WTC11 (cell line): ENCODE results near the gene RNF167. TPM values are rescaled to one million over a fixed set of nuclear protein-coding genes. Genes with fewer than 3 reads are reported as not detected.
A peak's percentile ranks its signal among the peaks of the same experiment; 100 is the strongest.

Source experiments
- ATAC-seq: fragments of 200-7000 bp; cut with Tn5 transposase; 2 replicates; pipeline ENCODE4 v1.10.0; 2021; ENCODE audit warnings: mild to moderate bottlenecking, moderate library complexity
- CTCF ChIA-PET: fragments of 300-600 bp; sonication (Branson Sonifier 250); formaldehyde crosslinking; loops from one replicate; lab custom pipeline; 2021; ENCODE audit warnings: antibody characterized with exemption; lab: Charles Lee
- POLR2A ChIA-PET: fragments of 350-600 bp; sonication (Branson Sonifier 250); formaldehyde crosslinking; loops from one replicate; lab custom pipeline; 2021; ENCODE audit warnings: antibody characterized with exemption; lab: Charles Lee
- DNase-seq: peaks from one replicate; pipeline ENCODE4 v3.0.0; 2021; ENCODE audit warnings: low spot score
- H3K27ac Mint-ChIP-seq: 2 replicates; pipeline ENCODE4 v1.8.0; 2021; ENCODE audit warnings: mixed read lengths
- H3K27me3 Mint-ChIP-seq: 2 replicates; pipeline ENCODE4 v1.8.0; 2021; ENCODE audit warnings: low read depth, mild to moderate bottlenecking, moderate library complexity, mixed read lengths
- H3K36me3 Mint-ChIP-seq: 2 replicates; pipeline ENCODE4 v1.8.0; 2021; ENCODE audit warnings: mixed read lengths
- H3K4me1 Mint-ChIP-seq: 2 replicates; pipeline ENCODE4 v1.8.0; 2022; ENCODE audit warnings: mixed read lengths
- H3K4me3 Mint-ChIP-seq: 2 replicates; pipeline ENCODE4 v1.8.0; 2021; ENCODE audit warnings: mild to moderate bottlenecking, moderate library complexity, mixed read lengths
- H3K9me3 Mint-ChIP-seq: 2 replicates; pipeline ENCODE4 v1.8.0; 2021; ENCODE audit warnings: mixed read lengths
- EMX1 ChIP-seq: fragments of 250-450 bp; sonication (Bioruptor Pico); IDR thresholded peaks from 2 replicates; pipeline ENCODE4 v1.8.0; 2021; ENCODE audit warnings: mild to moderate bottlenecking
- ETV6 ChIP-seq: sonication (generic); formaldehyde crosslinking; IDR thresholded peaks from 2 replicates; pipeline ENCODE4 v1.8.1; 2022; ENCODE audit warnings: mild to moderate bottlenecking, missing genetic modification reagents
- GTF2I ChIP-seq: fragments of 250-450 bp; sonication (Bioruptor Pico); conservative IDR thresholded peaks from 2 replicates; pipeline ENCODE4 v1.4.0; 2021; ENCODE audit warnings: mild to moderate bottlenecking
- MYBL2 ChIP-seq: sonication (generic); formaldehyde crosslinking; IDR thresholded peaks from 2 replicates; pipeline ENCODE4 v1.8.1; 2023; ENCODE audit warnings: mild to moderate bottlenecking, moderate library complexity, missing genetic modification reagents
- NR3C1 ChIP-seq: sonication (generic); formaldehyde crosslinking; conservative IDR thresholded peaks from 2 replicates; pipeline ENCODE4 v1.8.1; 2023; ENCODE audit warnings: low read depth, mild to moderate bottlenecking, missing genetic modification reagents
- SMAD4 ChIP-seq: sonication (generic); formaldehyde crosslinking; IDR thresholded peaks from 2 replicates; pipeline ENCODE4 v1.8.0; 2022; ENCODE audit warnings: mild to moderate bottlenecking, missing genetic modification reagents
- TEAD1 ChIP-seq: sonication (generic); formaldehyde crosslinking; IDR thresholded peaks from 2 replicates; pipeline ENCODE4 v1.8.0; 2022; ENCODE audit warnings: mild to moderate bottlenecking, missing genetic modification reagents
- ZBTB21 ChIP-seq: sonication (generic); formaldehyde crosslinking; IDR thresholded peaks from 2 replicates; pipeline ENCODE4 v1.8.1; 2023; ENCODE audit warnings: mild to moderate bottlenecking, missing genetic modification reagents, borderline replicate concordance
- ZNF121 ChIP-seq: sonication (generic); formaldehyde crosslinking; IDR thresholded peaks from 2 replicates; pipeline ENCODE4 v1.8.0; 2023; ENCODE audit warnings: missing genetic modification reagents
- ZNF138 ChIP-seq: sonication (generic); formaldehyde crosslinking; conservative IDR thresholded peaks from 2 replicates; pipeline ENCODE4 v1.8.1; 2022; ENCODE audit warnings: mild to moderate bottlenecking, moderate library complexity, missing genetic modification reagents
- ZNF263 ChIP-seq: sonication (generic); formaldehyde crosslinking; IDR thresholded peaks from 2 replicates; pipeline ENCODE4 v1.8.1; 2022; ENCODE audit warnings: low read depth, mild to moderate bottlenecking, moderate library complexity, missing genetic modification reagents
- ZNF317 ChIP-seq: sonication (generic); formaldehyde crosslinking; IDR thresholded peaks from 2 replicates; pipeline ENCODE4 v1.8.1; 2023; ENCODE audit warnings: low read depth, mild to moderate bottlenecking, moderate library complexity, missing genetic modification reagents, borderline replicate concordance
- ZNF396 ChIP-seq: fragments of 250-450 bp; sonication (Bioruptor Pico); IDR thresholded peaks from 2 replicates; pipeline ENCODE4 v1.8.0; 2021; ENCODE audit warnings: mild to moderate bottlenecking, moderate library complexity, borderline replicate concordance
- ZNF423 ChIP-seq: fragments of 250-450 bp; sonication (Bioruptor Pico); IDR thresholded peaks from 2 replicates; pipeline ENCODE4 v2.1.2; 2022; ENCODE audit warnings: mild to moderate bottlenecking, moderate library complexity
- total RNA-seq: library from RNA; stranded (reverse); gene quantifications from 3 replicates; pipeline ENCODE4 v1.2.3, GENCODE V29; 2021
- TF ChIP-seq, protein P1 (sequence below): sonication (generic); formaldehyde crosslinking; IDR thresholded peaks from 2 replicates; pipeline ENCODE4 v1.8.1; 2023; ENCODE audit warnings: mild to moderate bottlenecking, missing genetic modification reagents, borderline replicate concordance
- TF ChIP-seq, protein P2 (sequence below): sonication (generic); formaldehyde crosslinking; IDR thresholded peaks from 2 replicates; pipeline ENCODE4 v1.8.1; 2022; ENCODE audit warnings: low read depth, mild to moderate bottlenecking, moderate library complexity, missing genetic modification reagents, borderline replicate concordance
- TF ChIP-seq, protein P3 (sequence below): sonication (generic); formaldehyde crosslinking; IDR thresholded peaks from 2 replicates; pipeline ENCODE4 v1.8.0; 2022; ENCODE audit warnings: mild to moderate bottlenecking, missing genetic modification reagents
- TF ChIP-seq, protein P4 (sequence below): fragments of 250-450 bp; sonication (Bioruptor Pico); IDR thresholded peaks from 2 replicates; pipeline ENCODE4 v1.8.0; 2021; ENCODE audit warnings: mild to moderate bottlenecking
- TF ChIP-seq, protein P5 (sequence below): sonication (generic); formaldehyde crosslinking; IDR thresholded peaks from 2 replicates; pipeline ENCODE4 v1.8.0; 2022; ENCODE audit warnings: mild to moderate bottlenecking, missing genetic modification reagents

The RNF167 gene
- total RNA-seq, 1 experiment from 2014 or later = 143 TPM

DNA sequence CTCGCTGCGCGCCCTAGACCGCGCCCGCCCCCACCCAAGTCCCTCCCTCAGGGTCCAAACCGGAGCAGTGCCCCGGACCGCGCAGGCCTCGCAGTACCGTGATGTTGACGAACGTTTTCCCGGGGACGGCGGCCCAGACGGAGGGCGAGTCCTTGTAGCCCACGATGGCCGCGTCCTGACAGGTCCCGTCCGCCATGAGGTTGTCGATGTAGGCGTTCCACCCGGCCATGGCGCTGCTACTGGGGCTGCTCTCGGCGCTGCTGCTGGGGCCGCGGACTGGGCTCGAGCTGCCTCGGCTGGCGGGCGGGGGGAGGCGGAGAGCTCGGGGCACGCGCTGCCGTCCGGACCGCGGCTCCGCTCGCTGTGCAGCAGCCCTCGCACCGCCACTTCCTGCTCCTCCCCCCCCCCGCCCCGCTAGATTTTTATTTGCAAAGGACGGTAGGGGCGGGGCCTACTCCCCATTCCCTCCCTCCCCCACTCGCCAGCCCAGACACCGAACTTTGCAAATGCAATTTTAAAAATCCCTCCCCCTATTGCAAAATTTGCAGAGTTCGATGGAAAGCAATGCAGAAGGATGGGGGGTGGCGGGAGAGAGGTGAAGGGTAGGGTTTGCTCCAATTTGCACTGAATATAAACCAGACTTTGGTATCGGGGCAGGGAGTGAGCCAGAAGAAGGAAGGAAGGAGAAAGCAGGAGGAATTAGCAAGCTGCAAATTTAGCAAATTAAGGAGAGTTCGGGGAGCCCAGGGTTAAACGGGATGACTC lies 8.3 kb downstream of the RNF167 start, which contains the start of gene PFN1 (continued):
- TF ChIP-seq, protein P1, sequence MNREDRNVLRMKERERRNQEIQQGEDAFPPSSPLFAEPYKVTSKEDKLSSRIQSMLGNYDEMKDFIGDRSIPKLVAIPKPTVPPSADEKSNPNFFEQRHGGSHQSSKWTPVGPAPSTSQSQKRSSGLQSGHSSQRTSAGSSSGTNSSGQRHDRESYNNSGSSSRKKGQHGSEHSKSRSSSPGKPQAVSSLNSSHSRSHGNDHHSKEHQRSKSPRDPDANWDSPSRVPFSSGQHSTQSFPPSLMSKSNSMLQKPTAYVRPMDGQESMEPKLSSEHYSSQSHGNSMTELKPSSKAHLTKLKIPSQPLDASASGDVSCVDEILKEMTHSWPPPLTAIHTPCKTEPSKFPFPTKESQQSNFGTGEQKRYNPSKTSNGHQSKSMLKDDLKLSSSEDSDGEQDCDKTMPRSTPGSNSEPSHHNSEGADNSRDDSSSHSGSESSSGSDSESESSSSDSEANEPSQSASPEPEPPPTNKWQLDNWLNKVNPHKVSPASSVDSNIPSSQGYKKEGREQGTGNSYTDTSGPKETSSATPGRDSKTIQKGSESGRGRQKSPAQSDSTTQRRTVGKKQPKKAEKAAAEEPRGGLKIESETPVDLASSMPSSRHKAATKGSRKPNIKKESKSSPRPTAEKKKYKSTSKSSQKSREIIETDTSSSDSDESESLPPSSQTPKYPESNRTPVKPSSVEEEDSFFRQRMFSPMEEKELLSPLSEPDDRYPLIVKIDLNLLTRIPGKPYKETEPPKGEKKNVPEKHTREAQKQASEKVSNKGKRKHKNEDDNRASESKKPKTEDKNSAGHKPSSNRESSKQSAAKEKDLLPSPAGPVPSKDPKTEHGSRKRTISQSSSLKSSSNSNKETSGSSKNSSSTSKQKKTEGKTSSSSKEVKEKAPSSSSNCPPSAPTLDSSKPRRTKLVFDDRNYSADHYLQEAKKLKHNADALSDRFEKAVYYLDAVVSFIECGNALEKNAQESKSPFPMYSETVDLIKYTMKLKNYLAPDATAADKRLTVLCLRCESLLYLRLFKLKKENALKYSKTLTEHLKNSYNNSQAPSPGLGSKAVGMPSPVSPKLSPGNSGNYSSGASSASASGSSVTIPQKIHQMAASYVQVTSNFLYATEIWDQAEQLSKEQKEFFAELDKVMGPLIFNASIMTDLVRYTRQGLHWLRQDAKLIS (CRISPR knock-in tag) = no peak
- TF ChIP-seq, protein P2, sequence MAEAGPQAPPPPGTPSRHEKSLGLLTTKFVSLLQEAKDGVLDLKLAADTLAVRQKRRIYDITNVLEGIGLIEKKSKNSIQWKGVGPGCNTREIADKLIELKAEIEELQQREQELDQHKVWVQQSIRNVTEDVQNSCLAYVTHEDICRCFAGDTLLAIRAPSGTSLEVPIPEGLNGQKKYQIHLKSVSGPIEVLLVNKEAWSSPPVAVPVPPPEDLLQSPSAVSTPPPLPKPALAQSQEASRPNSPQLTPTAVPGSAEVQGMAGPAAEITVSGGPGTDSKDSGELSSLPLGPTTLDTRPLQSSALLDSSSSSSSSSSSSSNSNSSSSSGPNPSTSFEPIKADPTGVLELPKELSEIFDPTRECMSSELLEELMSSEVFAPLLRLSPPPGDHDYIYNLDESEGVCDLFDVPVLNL (CRISPR knock-in tag) = peak; percentile 80; the same call in 1 of the 2 replicates
- TF ChIP-seq NR3C1 (CRISPR knock-in tag) (peak; percentile 71; the same call in 1 of the 2 replicates), ZNF423 (no peak), MYBL2 (peak; percentile 61; the same call in 1 of the 2 replicates), ZNF138 (no peak; the same call in 1 of the 2 replicates), ZNF263 (CRISPR knock-in tag) (no peak), ZNF317 (CRISPR knock-in tag) (0 out of 2 replicates have a peak, but pooled peaks have one; percentile 32), GTF2I (CRISPR knock-in tag) (no peak), ETV6 (peak; percentile 85; the same call in 1 of the 2 replicates), ZNF396 (CRISPR knock-in tag) (no peak), EMX1 (CRISPR knock-in tag) (no peak), SMAD4 (no peak), ZBTB21 (CRISPR knock-in tag) (0 out of 2 replicates have a peak, but pooled peaks have one; percentile 23)
- TF ChIP-seq, protein P3, sequence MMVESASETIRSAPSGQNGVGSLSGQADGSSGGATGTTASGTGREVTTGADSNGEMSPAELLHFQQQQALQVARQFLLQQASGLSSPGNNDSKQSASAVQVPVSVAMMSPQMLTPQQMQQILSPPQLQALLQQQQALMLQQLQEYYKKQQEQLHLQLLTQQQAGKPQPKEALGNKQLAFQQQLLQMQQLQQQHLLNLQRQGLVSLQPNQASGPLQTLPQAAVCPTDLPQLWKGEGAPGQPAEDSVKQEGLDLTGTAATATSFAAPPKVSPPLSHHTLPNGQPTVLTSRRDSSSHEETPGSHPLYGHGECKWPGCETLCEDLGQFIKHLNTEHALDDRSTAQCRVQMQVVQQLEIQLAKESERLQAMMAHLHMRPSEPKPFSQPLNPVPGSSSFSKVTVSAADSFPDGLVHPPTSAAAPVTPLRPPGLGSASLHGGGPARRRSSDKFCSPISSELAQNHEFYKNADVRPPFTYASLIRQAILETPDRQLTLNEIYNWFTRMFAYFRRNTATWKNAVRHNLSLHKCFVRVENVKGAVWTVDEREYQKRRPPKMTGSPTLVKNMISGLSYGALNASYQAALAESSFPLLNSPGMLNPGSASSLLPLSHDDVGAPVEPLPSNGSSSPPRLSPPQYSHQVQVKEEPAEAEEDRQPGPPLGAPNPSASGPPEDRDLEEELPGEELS (CRISPR knock-in tag) = peak; percentile 72
- TF ChIP-seq, protein P4, sequence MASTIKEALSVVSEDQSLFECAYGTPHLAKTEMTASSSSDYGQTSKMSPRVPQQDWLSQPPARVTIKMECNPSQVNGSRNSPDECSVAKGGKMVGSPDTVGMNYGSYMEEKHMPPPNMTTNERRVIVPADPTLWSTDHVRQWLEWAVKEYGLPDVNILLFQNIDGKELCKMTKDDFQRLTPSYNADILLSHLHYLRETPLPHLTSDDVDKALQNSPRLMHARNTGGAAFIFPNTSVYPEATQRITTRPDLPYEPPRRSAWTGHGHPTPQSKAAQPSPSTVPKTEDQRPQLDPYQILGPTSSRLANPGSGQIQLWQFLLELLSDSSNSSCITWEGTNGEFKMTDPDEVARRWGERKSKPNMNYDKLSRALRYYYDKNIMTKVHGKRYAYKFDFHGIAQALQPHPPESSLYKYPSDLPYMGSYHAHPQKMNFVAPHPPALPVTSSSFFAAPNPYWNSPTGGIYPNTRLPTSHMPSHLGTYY (CRISPR knock-in tag) = no peak

DNA sequence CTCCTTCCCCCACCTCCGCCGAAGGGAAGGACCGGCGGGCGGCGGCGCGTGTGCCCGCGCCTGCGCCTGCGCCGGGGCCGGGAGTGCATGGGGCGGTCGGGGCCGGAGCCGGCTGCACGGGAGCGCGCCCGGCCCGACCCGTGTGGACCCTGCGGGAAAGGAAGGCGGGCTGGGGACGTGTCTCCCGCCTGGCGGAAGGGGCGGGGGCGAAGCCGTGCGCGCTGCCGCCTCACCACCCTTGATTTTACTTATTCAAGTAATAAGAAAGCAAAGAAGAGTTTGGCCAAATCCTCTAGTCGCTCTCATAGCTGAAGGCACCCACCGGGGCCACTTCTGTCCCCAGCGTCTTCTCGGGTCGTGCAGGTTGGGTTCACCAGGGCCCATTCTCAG lies 8.9 kb downstream of the RNF167 start:
- no peaks in the 10 kb centered on the region for H3K27me3 Mint-ChIP-seq
- peak; percentile 78 for DNase-seq
- ChIA-PET CTCF (interaction anchor here (0.6 to 5.4 kb wide), 4 partner anchors 9 to 40 kb away, joined by 3 to 27 read pairs (median 10); partner anchors contain the start of genes RNF167 and SLC25A11), POLR2A (interaction anchor here (1.0 to 3.5 kb wide), 3 partner anchors 9 to 40 kb away, joined by 6 to 45 read pairs (median 18); partner anchors contain the start of genes RNF167, SLC25A11 and SPAG7)
- TF ChIP-seq, protein P5, sequence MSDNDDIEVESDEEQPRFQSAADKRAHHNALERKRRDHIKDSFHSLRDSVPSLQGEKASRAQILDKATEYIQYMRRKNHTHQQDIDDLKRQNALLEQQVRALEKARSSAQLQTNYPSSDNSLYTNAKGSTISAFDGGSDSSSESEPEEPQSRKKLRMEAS (CRISPR knock-in tag) = no peak
- TF ChIP-seq ZNF121 (CRISPR knock-in tag) = no peak
- TF ChIP-seq TEAD1 (CRISPR knock-in tag) = 0 out of 2 replicates have a peak, but pooled peaks have one; percentile 7
- peaks cover 27% of the 10 kb centered on the region for H3K36me3 Mint-ChIP-seq
- ATAC-seq = peak; percentile 40
- H3K27ac Mint-ChIP-seq = peak overlapping the region; percentile 82; the same call in 1 of the 2 replicates
- no peaks in the 10 kb centered on the region for H3K9me3 Mint-ChIP-seq
- peak overlapping the region; percentile 91 for H3K4me3 Mint-ChIP-seq
- H3K4me1 Mint-ChIP-seq = peaks cover 47% of the 10 kb centered on the region
